Panc1 (cell line): ENCODE results near the gene FAF2. TPM values are rescaled to one million over a fixed set of nuclear protein-coding genes. Genes with fewer than 3 reads are reported as not detected.

Source experiments
- ATAC-seq: fragments of 200-7000 bp; cut with Tn5 transposase; 2 replicates; pipeline ENCODE4 v1.9.1; 2020; ENCODE audit warnings: mild to moderate bottlenecking, moderate library complexity
- BruUV-seq: library from RNA; stranded (reverse); fragments of 400-500 nt; replicated peaks from 2 replicates; lab custom pipeline; 2021; lab: Mats Ljungman, UMichigan
- CTCF ChIA-PET: fragments of 300-600 bp; sonication (Branson Sonifier 250); formaldehyde crosslinking; loops from one replicate; lab custom pipeline; 2022; ENCODE audit warnings: antibody characterized with exemption; lab: Charles Lee
- POLR2A ChIA-PET: fragments of 300-600 bp; sonication (Branson Sonifier 250); formaldehyde crosslinking; loops from one replicate; lab custom pipeline; 2022; ENCODE audit warnings: antibody characterized with exemption; lab: Charles Lee
- DNase-seq: peaks from one replicate; pipeline ENCODE4 v3.0.0-alpha.2; 2010; ENCODE audit warnings: low read depth, low spot score
- H3K27ac ChIP-seq: 2 replicates; pipeline ENCODE4 v1.5.1; 2011; ENCODE audit warnings: mild to moderate bottlenecking, low read length, inconsistent platforms
- H3K27me3 ChIP-seq: fragments of 200-500 bp; sonication (Bioruptor generic); 2 replicates; pipeline ENCODE4 v1.6.0; 2014; ENCODE audit warnings: low read length, inconsistent platforms; ENCODE audit not compliant: control insufficient read depth, insufficient read depth
- H3K36me3 ChIP-seq: fragments of 200-500 bp; sonication (Bioruptor generic); 2 replicates; pipeline ENCODE4 v1.5.1; 2014; ENCODE audit warnings: inconsistent platforms, mild to moderate bottlenecking, low read length, moderate library complexity; ENCODE audit not compliant: control insufficient read depth, insufficient read depth
- H3K4me1 ChIP-seq: 2 replicates; pipeline ENCODE4 v1.5.1; 2011; ENCODE audit warnings: inconsistent platforms, mild to moderate bottlenecking, low read length, moderate library complexity; ENCODE audit not compliant: control insufficient read depth, insufficient read depth
- H3K4me3 ChIP-seq, 2 experiments: 2 replicates each; pipeline ENCODE4 v1.5.1; 2011 to 2012; ENCODE audit warnings: low read depth in 2 of 2, low read length in 2 of 2, mild to moderate bottlenecking in 2 of 2, inconsistent platforms in 1 of 2, moderate library complexity in 1 of 2
- H3K9me3 ChIP-seq: fragments of 200-500 bp; sonication (Bioruptor generic); 2 replicates; pipeline ENCODE4 v1.5.1; 2014; ENCODE audit warnings: low read depth, mild to moderate bottlenecking, inconsistent platforms, low read length, moderate library complexity; ENCODE audit not compliant: control insufficient read depth, insufficient read depth
- POLR2AphosphoS5 ChIP-seq: IDR thresholded peaks from 2 replicates; pipeline ENCODE4 v1.6.1; 2012; ENCODE audit warnings: mild to moderate bottlenecking, low read depth, low read length, moderate library complexity
- SIN3A ChIP-seq: IDR thresholded peaks from 2 replicates; pipeline ENCODE4 v1.6.1; 2012; ENCODE audit warnings: low read depth, mild to moderate bottlenecking, low read length, moderate library complexity, borderline replicate concordance; ENCODE audit not compliant: insufficient read depth
- TCF7L2 ChIP-seq: IDR thresholded peaks from 2 replicates; pipeline ENCODE4 v1.6.1; 2011; ENCODE audit warnings: mild to moderate bottlenecking, low read depth, low read length, inconsistent platforms
- in situ Hi-C: cut with HindIII; loops from 2 replicates; pipeline ENCODE4 v1.10.0; 2016; ENCODE audit warnings: low sequenced_read_pairs, low pct_unique_long_range_greater_than_20kb
- intact Hi-C: fragments of 100-400 bp; cut with micrococcal nuclease; formaldehyde crosslinking; loops from one replicate; pipeline ENCODE4 v1.10.0; 2022; ENCODE audit not compliant: unreplicated experiment
- total RNA-seq: library from RNA; stranded (reverse); gene quantifications from one replicate; pipeline ENCODE4 v1.2.1, GENCODE V29; 2021; ENCODE audit not compliant: unreplicated experiment
- TF ChIP-seq, protein P1 (sequence below): fragments of 450-650 bp; IDR thresholded peaks from 2 replicates; pipeline ENCODE4 v1.5.1; 2017; ENCODE audit warnings: mild to moderate bottlenecking
- TF ChIP-seq, protein P2 (sequence below), 2 experiments: IDR thresholded peaks; 2 replicates each; pipeline ENCODE4 v1.6.1; 2011 to 2012; ENCODE audit warnings: low read depth in 2 of 2, control low read depth in 1 of 2, low read length in 1 of 2, mild to moderate bottlenecking in 1 of 2, moderate library complexity in 1 of 2; ENCODE audit not compliant: insufficient read depth in 1 of 2

Gene FAF2
- total RNA-seq, 1 experiment from 2014 or later: 86.6 TPM

DNA sequence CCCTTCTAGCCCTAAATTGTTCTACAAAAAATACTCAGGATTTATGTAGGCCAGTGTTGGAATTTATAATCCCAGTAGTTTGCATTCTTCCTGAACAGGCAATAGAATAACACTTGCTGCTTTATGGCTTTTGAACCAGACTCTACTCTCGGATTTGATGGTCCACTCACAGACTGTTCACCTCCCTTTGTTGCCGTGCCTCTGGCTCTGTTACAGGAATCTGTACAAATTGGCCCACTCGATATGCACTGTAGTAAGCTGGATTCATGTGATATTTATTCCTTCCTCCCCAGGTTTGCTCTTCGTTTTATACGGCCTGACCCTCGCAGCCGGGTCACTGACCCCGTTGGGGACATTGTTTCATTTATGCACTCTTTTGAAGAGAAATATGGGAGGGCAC is 43.7 kb downstream of the FAF2 start:
- Histone ChIP-seq H3K4me3 (no peak overlapping the region), H3K27me3 (no peaks in the 10 kb centered on the region), H3K36me3 (peaks cover 58% of the 10 kb centered on the region), H3K9me3 (no peaks in the 10 kb centered on the region), H3K27ac (peak overlapping the region; percentile 63), H3K4me1 (peaks cover 14% of the 10 kb centered on the region)
- CTCF ChIA-PET: interaction anchor here (0.5 kb wide), 1 partner anchor 31 kb away, joined by 3 read pairs; no protein-coding TSS in a partner anchor
- ATAC-seq (no peak), DNase-seq (no peak)
- in situ Hi-C loops (no loop called here), intact Hi-C loops (loop anchor here (10.0 kb wide), 1 partner anchor 77 kb away; the partner anchor contains the start of gene CLTB)
- BruUV-seq: no TSS peak
- POLR2A ChIA-PET: no interaction called here
- TF ChIP-seq, protein P1, sequence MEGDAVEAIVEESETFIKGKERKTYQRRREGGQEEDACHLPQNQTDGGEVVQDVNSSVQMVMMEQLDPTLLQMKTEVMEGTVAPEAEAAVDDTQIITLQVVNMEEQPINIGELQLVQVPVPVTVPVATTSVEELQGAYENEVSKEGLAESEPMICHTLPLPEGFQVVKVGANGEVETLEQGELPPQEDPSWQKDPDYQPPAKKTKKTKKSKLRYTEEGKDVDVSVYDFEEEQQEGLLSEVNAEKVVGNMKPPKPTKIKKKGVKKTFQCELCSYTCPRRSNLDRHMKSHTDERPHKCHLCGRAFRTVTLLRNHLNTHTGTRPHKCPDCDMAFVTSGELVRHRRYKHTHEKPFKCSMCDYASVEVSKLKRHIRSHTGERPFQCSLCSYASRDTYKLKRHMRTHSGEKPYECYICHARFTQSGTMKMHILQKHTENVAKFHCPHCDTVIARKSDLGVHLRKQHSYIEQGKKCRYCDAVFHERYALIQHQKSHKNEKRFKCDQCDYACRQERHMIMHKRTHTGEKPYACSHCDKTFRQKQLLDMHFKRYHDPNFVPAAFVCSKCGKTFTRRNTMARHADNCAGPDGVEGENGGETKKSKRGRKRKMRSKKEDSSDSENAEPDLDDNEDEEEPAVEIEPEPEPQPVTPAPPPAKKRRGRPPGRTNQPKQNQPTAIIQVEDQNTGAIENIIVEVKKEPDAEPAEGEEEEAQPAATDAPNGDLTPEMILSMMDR: no peak

DNA sequence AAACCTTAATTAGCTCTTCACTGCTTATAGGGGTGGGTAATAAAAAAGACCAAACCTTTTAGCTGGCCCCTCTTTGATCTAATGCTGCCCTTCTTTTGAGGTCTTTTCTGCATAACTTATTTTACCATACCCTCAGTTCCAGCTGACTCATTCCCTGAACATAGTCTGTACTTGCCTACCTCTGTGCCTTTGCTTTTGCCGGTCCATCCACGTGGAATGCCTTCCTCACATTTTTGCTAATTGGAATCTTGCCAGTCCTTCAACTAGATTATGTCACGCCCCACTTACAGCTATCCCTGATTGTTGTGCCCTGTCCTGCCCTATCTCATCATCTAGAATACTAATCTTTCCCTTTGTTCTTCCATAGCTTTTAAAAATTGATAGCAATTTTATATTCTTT is 44.2 kb downstream of the FAF2 start:
- Histone ChIP-seq H3K9me3 (no peaks in the 10 kb centered on the region), H3K27me3 (no peaks in the 10 kb centered on the region), H3K4me3 (no peak overlapping the region), H3K27ac (peak overlapping the region; percentile 63; the same call in 1 of the 2 replicates), H3K36me3 (peaks cover 60% of the 10 kb centered on the region), H3K4me1 (peaks cover 14% of the 10 kb centered on the region)
- CTCF ChIA-PET: interaction anchor here (0.5 to 0.6 kb wide), 2 partner anchors 32 to 52 kb away, joined by 3 read pairs; no protein-coding TSS in a partner anchor
- intact Hi-C loops: loop anchor here (10.0 kb wide), 1 partner anchor 78 kb away; the partner anchor contains the start of gene CLTB
- TF ChIP-seq POLR2AphosphoS5: no peak
- TF ChIP-seq TCF7L2: no peak
- TF ChIP-seq, protein P2, sequence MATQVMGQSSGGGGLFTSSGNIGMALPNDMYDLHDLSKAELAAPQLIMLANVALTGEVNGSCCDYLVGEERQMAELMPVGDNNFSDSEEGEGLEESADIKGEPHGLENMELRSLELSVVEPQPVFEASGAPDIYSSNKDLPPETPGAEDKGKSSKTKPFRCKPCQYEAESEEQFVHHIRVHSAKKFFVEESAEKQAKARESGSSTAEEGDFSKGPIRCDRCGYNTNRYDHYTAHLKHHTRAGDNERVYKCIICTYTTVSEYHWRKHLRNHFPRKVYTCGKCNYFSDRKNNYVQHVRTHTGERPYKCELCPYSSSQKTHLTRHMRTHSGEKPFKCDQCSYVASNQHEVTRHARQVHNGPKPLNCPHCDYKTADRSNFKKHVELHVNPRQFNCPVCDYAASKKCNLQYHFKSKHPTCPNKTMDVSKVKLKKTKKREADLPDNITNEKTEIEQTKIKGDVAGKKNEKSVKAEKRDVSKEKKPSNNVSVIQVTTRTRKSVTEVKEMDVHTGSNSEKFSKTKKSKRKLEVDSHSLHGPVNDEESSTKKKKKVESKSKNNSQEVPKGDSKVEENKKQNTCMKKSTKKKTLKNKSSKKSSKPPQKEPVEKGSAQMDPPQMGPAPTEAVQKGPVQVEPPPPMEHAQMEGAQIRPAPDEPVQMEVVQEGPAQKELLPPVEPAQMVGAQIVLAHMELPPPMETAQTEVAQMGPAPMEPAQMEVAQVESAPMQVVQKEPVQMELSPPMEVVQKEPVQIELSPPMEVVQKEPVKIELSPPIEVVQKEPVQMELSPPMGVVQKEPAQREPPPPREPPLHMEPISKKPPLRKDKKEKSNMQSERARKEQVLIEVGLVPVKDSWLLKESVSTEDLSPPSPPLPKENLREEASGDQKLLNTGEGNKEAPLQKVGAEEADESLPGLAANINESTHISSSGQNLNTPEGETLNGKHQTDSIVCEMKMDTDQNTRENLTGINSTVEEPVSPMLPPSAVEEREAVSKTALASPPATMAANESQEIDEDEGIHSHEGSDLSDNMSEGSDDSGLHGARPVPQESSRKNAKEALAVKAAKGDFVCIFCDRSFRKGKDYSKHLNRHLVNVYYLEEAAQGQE (IDR thresholded peaks at IDR 0.05; ENCODE audit: insufficient read depth in 1 of 2, low read depth in 2 of 2, low read length in 1 of 2): no peak
- TF ChIP-seq, protein P1: no peak
- no peak for TF ChIP-seq SIN3A
- in situ Hi-C loops: no loop called here
- BruUV-seq: no TSS peak
- POLR2A ChIA-PET: no interaction called here
- no peak for ATAC-seq
- DNase-seq: no peak
